Measurements from ENCODE around the gene THSD7B.
A peak's percentile ranks its signal among the peaks of the same experiment; 100 is the strongest.

Gene THSD7B

GRCh38 chr2:137255990-137256389 is 490.6 kb downstream of the THSD7B start:
- no peak for DNase-seq (ENCODE audit: low read depth, low spot score)
- H3K4me3 ChIP-seq (ENCODE audit: insufficient read length, low read depth), result no peak overlapping the region
- H3K36me3 ChIP-seq (ENCODE audit: insufficient read depth, insufficient read length, low read length), result no peaks in the 10 kb centered on the region

GRCh38 chr2:137261881-137262585 is 496.7 kb downstream of the THSD7B start:
- H3K4me1 ChIP-seq (ENCODE audit: insufficient read depth, insufficient read length), result no peaks in the 10 kb centered on the region
- no peaks in the 10 kb centered on the region for H3K9me3 ChIP-seq (ENCODE audit: insufficient read depth, low read length)
- H3K27me3 ChIP-seq (ENCODE audit: insufficient read depth, insufficient read length), result no peaks in the 10 kb centered on the region
- H3K9ac ChIP-seq (ENCODE audit: insufficient read length, low read depth), result no peak overlapping the region
- no peaks in the 10 kb centered on the region for H3K36me3 ChIP-seq (ENCODE audit: insufficient read depth, insufficient read length, low read length)
- no peak for DNase-seq (ENCODE audit: low read depth, low spot score)
- TF ChIP-seq SUZ12 (IDR thresholded peaks at IDR 0.05; ENCODE audit: extremely low read depth, insufficient read depth, insufficient read length) (no peak), ZNF274 (IDR thresholded peaks at IDR 0.05; ENCODE audit: low read depth, low read length) (no peak), YY1 (IDR thresholded peaks at IDR 0.05; ENCODE audit: insufficient read depth, insufficient read length) (no peak)
- no peak overlapping the region for H3K4me3 ChIP-seq (ENCODE audit: insufficient read length, low read depth)

More at GRCh38 chr2:137255990-137256389, 490.6 kb downstream of the THSD7B start:
- H3K9ac ChIP-seq (ENCODE audit: insufficient read length, low read depth), result no peak overlapping the region
- H3K27me3 ChIP-seq (ENCODE audit: insufficient read depth, insufficient read length), result no peaks in the 10 kb centered on the region
- no peaks in the 10 kb centered on the region for H3K4me1 ChIP-seq (ENCODE audit: insufficient read depth, insufficient read length)
- H3K9me3 ChIP-seq (ENCODE audit: insufficient read depth, low read length), result no peaks in the 10 kb centered on the region
- TF ChIP-seq ZNF274 (IDR thresholded peaks at IDR 0.05; ENCODE audit: low read depth, low read length) (no peak), YY1 (IDR thresholded peaks at IDR 0.05; ENCODE audit: insufficient read depth, insufficient read length) (no peak), SUZ12 (IDR thresholded peaks at IDR 0.05; ENCODE audit: extremely low read depth, insufficient read depth, insufficient read length) (no peak)

GRCh38 chr2:137262594-137262993 is 497.2 kb downstream of the THSD7B start:
- TF ChIP-seq YY1 (IDR thresholded peaks at IDR 0.05; ENCODE audit: insufficient read depth, insufficient read length) (no peak), ZNF274 (IDR thresholded peaks at IDR 0.05; ENCODE audit: low read depth, low read length) (no peak), SUZ12 (IDR thresholded peaks at IDR 0.05; ENCODE audit: extremely low read depth, insufficient read depth, insufficient read length) (no peak)
- H3K4me3 ChIP-seq (ENCODE audit: insufficient read length, low read depth), result no peak overlapping the region
- no peaks in the 10 kb centered on the region for H3K36me3 ChIP-seq (ENCODE audit: insufficient read depth, insufficient read length, low read length)
- no peaks in the 10 kb centered on the region for H3K4me1 ChIP-seq (ENCODE audit: insufficient read depth, insufficient read length)
- no peaks in the 10 kb centered on the region for H3K27me3 ChIP-seq (ENCODE audit: insufficient read depth, insufficient read length)
- H3K9ac ChIP-seq (ENCODE audit: insufficient read length, low read depth), result no peak overlapping the region
- no peaks in the 10 kb centered on the region for H3K9me3 ChIP-seq (ENCODE audit: insufficient read depth, low read length)
- peak; percentile 44 for DNase-seq (ENCODE audit: low read depth, low spot score)

GRCh38 chr2:137287913-137288639 is 522.7 kb downstream of the THSD7B start:
- TF ChIP-seq YY1 (IDR thresholded peaks at IDR 0.05; ENCODE audit: insufficient read depth, insufficient read length) (no peak), ZNF274 (IDR thresholded peaks at IDR 0.05; ENCODE audit: low read depth, low read length) (no peak), SUZ12 (IDR thresholded peaks at IDR 0.05; ENCODE audit: extremely low read depth, insufficient read depth, insufficient read length) (no peak)
- Histone ChIP-seq H3K36me3 (ENCODE audit: insufficient read depth, insufficient read length, low read length) (no peaks in the 10 kb centered on the region), H3K4me1 (ENCODE audit: insufficient read depth, insufficient read length) (no peaks in the 10 kb centered on the region), H3K9me3 (ENCODE audit: insufficient read depth, low read length) (no peaks in the 10 kb centered on the region), H3K27me3 (ENCODE audit: insufficient read depth, insufficient read length) (no peaks in the 10 kb centered on the region), H3K9ac (ENCODE audit: insufficient read length, low read depth) (no peak overlapping the region), H3K4me3 (ENCODE audit: insufficient read length, low read depth) (no peak overlapping the region)
- no peak for DNase-seq (ENCODE audit: low read depth, low spot score)

- DNase-seq (ENCODE audit: low read depth, low spot score), result no peak
- H3K36me3 ChIP-seq (ENCODE audit: insufficient read depth, insufficient read length, low read length), result no peaks in the 10 kb centered on the region
These were observed 526.7 kb downstream of the THSD7B start for GRCh38 chr2:137291836-137292570.

GRCh38 chr2:137298377-137298776 is 533.0 kb downstream of the THSD7B start:
- Histone ChIP-seq H3K9ac (ENCODE audit: insufficient read length, low read depth) (no peak overlapping the region), H3K4me3 (ENCODE audit: insufficient read length, low read depth) (no peak overlapping the region), H3K9me3 (ENCODE audit: insufficient read depth, low read length) (peaks cover 13% of the 10 kb centered on the region; the same call in 1 of the 2 replicates), H3K36me3 (ENCODE audit: insufficient read depth, insufficient read length, low read length) (no peaks in the 10 kb centered on the region), H3K4me1 (ENCODE audit: insufficient read depth, insufficient read length) (no peaks in the 10 kb centered on the region), H3K27me3 (ENCODE audit: insufficient read depth, insufficient read length) (no peaks in the 10 kb centered on the region)
- DNase-seq (ENCODE audit: low read depth, low spot score), result no peak
- TF ChIP-seq SUZ12 (IDR thresholded peaks at IDR 0.05; ENCODE audit: extremely low read depth, insufficient read depth, insufficient read length) (no peak), ZNF274 (IDR thresholded peaks at IDR 0.05; ENCODE audit: low read depth, low read length) (no peak), YY1 (IDR thresholded peaks at IDR 0.05; ENCODE audit: insufficient read depth, insufficient read length) (no peak)

More at GRCh38 chr2:137291836-137292570, 526.7 kb downstream of the THSD7B start:
- Histone ChIP-seq H3K4me1 (ENCODE audit: insufficient read depth, insufficient read length) (no peaks in the 10 kb centered on the region), H3K27me3 (ENCODE audit: insufficient read depth, insufficient read length) (no peaks in the 10 kb centered on the region), H3K9ac (ENCODE audit: insufficient read length, low read depth) (no peak overlapping the region), H3K9me3 (ENCODE audit: insufficient read depth, low read length) (no peaks in the 10 kb centered on the region), H3K4me3 (ENCODE audit: insufficient read length, low read depth) (no peak overlapping the region)
- TF ChIP-seq SUZ12 (IDR thresholded peaks at IDR 0.05; ENCODE audit: extremely low read depth, insufficient read depth, insufficient read length), result no peak

GRCh38 chr2:137300987-137301386 is 535.6 kb downstream of the THSD7B start:
- no peaks in the 10 kb centered on the region for H3K4me1 ChIP-seq (ENCODE audit: insufficient read depth, insufficient read length)
- H3K9ac ChIP-seq (ENCODE audit: insufficient read length, low read depth), result no peak overlapping the region
- no peak for DNase-seq (ENCODE audit: low read depth, low spot score)
- no peaks in the 10 kb centered on the region for H3K27me3 ChIP-seq (ENCODE audit: insufficient read depth, insufficient read length)
- TF ChIP-seq ZNF274 (IDR thresholded peaks at IDR 0.05; ENCODE audit: low read depth, low read length) (no peak), YY1 (IDR thresholded peaks at IDR 0.05; ENCODE audit: insufficient read depth, insufficient read length) (no peak), SUZ12 (IDR thresholded peaks at IDR 0.05; ENCODE audit: extremely low read depth, insufficient read depth, insufficient read length) (no peak)
- H3K36me3 ChIP-seq (ENCODE audit: insufficient read depth, insufficient read length, low read length), result no peaks in the 10 kb centered on the region
- no peak overlapping the region for H3K4me3 ChIP-seq (ENCODE audit: insufficient read length, low read depth)
- H3K9me3 ChIP-seq (ENCODE audit: insufficient read depth, low read length), result peaks cover 13% of the 10 kb centered on the region; the same call in 1 of the 2 replicates
